LNCaP clone FGC (cell line): ENCODE measurements around the gene G6PC3.

Source experiments
- DNase-seq: peaks from one replicate; pipeline ENCODE4 v3.0.0-alpha.2; 2011; ENCODE audit warnings: low read depth
- H3K4me3 ChIP-seq: 2 replicates; pipeline ENCODE4 v1.5.1; 2011; ENCODE audit warnings: mild to moderate bottlenecking, low read depth, low read length, control low read depth
- CTCF ChIP-seq: IDR thresholded peaks from 2 replicates; pipeline ENCODE4 v1.5.1; 2012; ENCODE audit warnings: mild to moderate bottlenecking; ENCODE audit not compliant: control insufficient read depth, insufficient read depth; ENCODE audit errors: extremely low read depth

G6PC3 gene

GRCh38 chr17:44091200-44091997, 20.9 kb downstream of the G6PC3 start:
- no peak for DNase-seq
- TF ChIP-seq CTCF = no peak
- no peak overlapping the region for H3K4me3 ChIP-seq

GRCh38 chr17:44092051-44092450, 21.5 kb downstream of the G6PC3 start:
- no peak overlapping the region for H3K4me3 ChIP-seq
- TF ChIP-seq CTCF = no peak
- no peak for DNase-seq

GRCh38 chr17:44093231-44093900, 22.8 kb downstream of the G6PC3 start:
- DNase-seq = no peak
- no peak for TF ChIP-seq CTCF
- H3K4me3 ChIP-seq = no peak overlapping the region

GRCh38 chr17:44094701-44095387, 24.3 kb downstream of the G6PC3 start:
- no peak for TF ChIP-seq CTCF
- DNase-seq = no peak
- no peak overlapping the region for H3K4me3 ChIP-seq

- no peak for DNase-seq
- H3K4me3 ChIP-seq = no peak overlapping the region
- TF ChIP-seq CTCF = no peak
Measured at GRCh38 chr17:44095388-44095646, 24.8 kb downstream of the G6PC3 start.

GRCh38 chr17:44095647-44096496, 25.3 kb downstream of the G6PC3 start:
- H3K4me3 ChIP-seq = no peak overlapping the region
- no peak for TF ChIP-seq CTCF
- DNase-seq = no peak
